ENCODE measurements around the gene COLEC12.

The COLEC12 gene

GRCh38 chr18:319720-320119, 180.8 kb downstream of the COLEC12 start:
- H3K36me3 ChIP-seq (ENCODE audit: control insufficient read depth in 2 of 2, insufficient read depth in 1 of 2, low read length in 2 of 2): peaks cover 0 to 3% of the 10 kb centered on the region in 2 experiments; a peak in 1 of 3 replicates
- no peaks in the 10 kb centered on the region for H3K9me3 ChIP-seq (ENCODE audit: control insufficient read depth, insufficient read depth, low read depth, low read length)
- H3K27ac ChIP-seq (ENCODE audit: extremely low read depth, low read depth, low read length): no peak overlapping the region
- POLR2A ChIA-PET: interaction anchor here (0.6 kb wide), 1 partner anchor 42 kb away, joined by 3 read pairs; no protein-coding TSS in a partner anchor
- TF ChIP-seq ZNF26 (tag by site-specific recombination; IDR thresholded peaks at IDR 0.05): no peak
- no peak for TF ChIP-seq ZBTB21 (tag by site-specific recombination; IDR thresholded peaks at IDR 0.05)
- TF ChIP-seq ZNF843 (tag by site-specific recombination; IDR thresholded peaks at IDR 0.05): no peak
- TF ChIP-seq ZNF555 (tag by site-specific recombination; conservative IDR thresholded peaks at IDR 0.05): no peak
- no peak for TF ChIP-seq ZNF629 (tag by site-specific recombination; IDR thresholded peaks at IDR 0.05)
- no peak overlapping the region for H3K4me3 ChIP-seq (ENCODE audit: low read depth, low read length)
- H3K4me1 ChIP-seq (ENCODE audit: control insufficient read depth, insufficient read depth, low read length): peaks cover 3% of the 10 kb centered on the region; the same call in 1 of the 2 replicates
- CTCF ChIA-PET: interaction anchor here (0.6 to 1.2 kb wide), 3 partner anchors 26 to 242 kb away, joined by 3 to 4 read pairs (median 3); no protein-coding TSS in a partner anchor

- ChIA-PET POLR2A (no interaction called here), CTCF (interaction anchor here (1.2 kb wide), 1 partner anchor 27 kb away, joined by 4 read pairs; no protein-coding TSS in a partner anchor)
- TF ChIP-seq ZNF558 (tag by site-specific recombination; IDR thresholded peaks at IDR 0.05): no peak
- TF ChIP-seq ZNF560 (tag by site-specific recombination; IDR thresholded peaks at IDR 0.05; ENCODE audit: borderline replicate concordance): no peak
- TF ChIP-seq ZIC2 (tag by site-specific recombination; IDR thresholded peaks at IDR 0.05): no peak
- no peak for TF ChIP-seq PRDM4 (tag by site-specific recombination; IDR thresholded peaks at IDR 0.05)
- no peak for TF ChIP-seq ZNF747 (tag by site-specific recombination; IDR thresholded peaks at IDR 0.05)
- no peak for TF ChIP-seq OVOL3 (tag by site-specific recombination; IDR thresholded peaks at IDR 0.05)
- TF ChIP-seq ZNF510 (tag by site-specific recombination; IDR thresholded peaks at IDR 0.05; ENCODE audit: insufficient replicate concordance): no peak
- no peak for TF ChIP-seq ZNF391 (tag by site-specific recombination; IDR thresholded peaks at IDR 0.05; ENCODE audit: borderline replicate concordance, low read depth)
- no peak for TF ChIP-seq ZNF792 (tag by site-specific recombination; IDR thresholded peaks at IDR 0.05)
- no peak for TF ChIP-seq ZNF529 (tag by site-specific recombination; IDR thresholded peaks at IDR 0.05; ENCODE audit: insufficient replicate concordance)
- no peak for TF ChIP-seq ZNF394 (tag by site-specific recombination; IDR thresholded peaks at IDR 0.05; ENCODE audit: borderline replicate concordance)
- TF ChIP-seq ZNF350 (tag by site-specific recombination; IDR thresholded peaks at IDR 0.05): no peak
- TF ChIP-seq ZFP41 (tag by site-specific recombination; IDR thresholded peaks at IDR 0.05; ENCODE audit: borderline replicate concordance): no peak
- no peak for TF ChIP-seq ZNF280D (tag by site-specific recombination; IDR thresholded peaks at IDR 0.05)
- TF ChIP-seq ZNF112 (tag by site-specific recombination; IDR thresholded peaks at IDR 0.05): no peak
- no peak for TF ChIP-seq GLIS1 (tag by site-specific recombination; IDR thresholded peaks at IDR 0.05)
- TF ChIP-seq ZNF621 (tag by site-specific recombination; IDR thresholded peaks at IDR 0.05): no peak
- no peak for TF ChIP-seq GLIS2 (tag by site-specific recombination; IDR thresholded peaks at IDR 0.05)
- TF ChIP-seq, protein P1, sequence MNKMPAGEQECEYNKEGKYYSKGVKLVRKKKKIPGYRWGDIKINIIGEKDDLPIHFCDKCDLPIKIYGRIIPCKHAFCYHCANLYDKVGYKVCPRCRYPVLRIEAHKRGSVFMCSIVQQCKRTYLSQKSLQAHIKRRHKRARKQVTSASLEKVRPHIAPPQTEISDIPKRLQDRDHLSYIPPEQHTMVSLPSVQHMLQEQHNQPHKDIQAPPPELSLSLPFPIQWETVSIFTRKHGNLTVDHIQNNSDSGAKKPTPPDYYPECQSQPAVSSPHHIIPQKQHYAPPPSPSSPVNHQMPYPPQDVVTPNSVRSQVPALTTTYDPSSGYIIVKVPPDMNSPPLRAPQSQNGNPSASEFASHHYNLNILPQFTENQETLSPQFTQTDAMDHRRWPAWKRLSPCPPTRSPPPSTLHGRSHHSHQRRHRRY (tag by site-specific recombination; IDR thresholded peaks at IDR 0.05): no peak
- no peak for TF ChIP-seq ZNF596 (tag by site-specific recombination; IDR thresholded peaks at IDR 0.05)
- Histone ChIP-seq H3K36me3 (ENCODE audit: control insufficient read depth in 2 of 2, insufficient read depth in 1 of 2, low read length in 2 of 2) (peaks cover 0 to 3% of the 10 kb centered on the region in 2 experiments; a peak in 1 of 3 replicates), H3K27ac (ENCODE audit: extremely low read depth, low read depth, low read length) (no peak overlapping the region), H3K4me1 (ENCODE audit: control insufficient read depth, insufficient read depth, low read length) (peaks cover 3% of the 10 kb centered on the region; the same call in 1 of the 2 replicates), H3K4me3 (ENCODE audit: low read depth, low read length) (no peak overlapping the region), H3K9me3 (ENCODE audit: control insufficient read depth, insufficient read depth, low read depth, low read length) (no peaks in the 10 kb centered on the region)
These were observed 181.7 kb downstream of the COLEC12 start for GRCh38 chr18:318791-319291.

All from HEK293 (cell line).